T-helper 2 cell treated with Interferon-gamma antibody and Interleukin-4, amounts not matched to agents 100 ng/mL and 5 ng/mL, for 36 hours (primary cell): ENCODE data around the gene CES1. TPM values are rescaled to one million over a fixed set of nuclear protein-coding genes. Genes with fewer than 3 reads are reported as not detected.
"Not testable (repeated sequence)": the region's sequence is repeated elsewhere in the genome, so short reads cannot be mapped to it uniquely, and the experiment has no call there.

Source experiments
- intact Hi-C: fragments of 100-400 bp; cut with micrococcal nuclease; formaldehyde crosslinking; loops from one replicate; pipeline ENCODE4 v1.15.1; 2023
- total RNA-seq: library from RNA; stranded (reverse); gene quantifications from 2 replicates; pipeline ENCODE4 v1.2.3, GENCODE V29; 2022

Gene CES1
- total RNA-seq, result 0.48 TPM in 1 of 2 replicates, not detected in the other

DNA sequence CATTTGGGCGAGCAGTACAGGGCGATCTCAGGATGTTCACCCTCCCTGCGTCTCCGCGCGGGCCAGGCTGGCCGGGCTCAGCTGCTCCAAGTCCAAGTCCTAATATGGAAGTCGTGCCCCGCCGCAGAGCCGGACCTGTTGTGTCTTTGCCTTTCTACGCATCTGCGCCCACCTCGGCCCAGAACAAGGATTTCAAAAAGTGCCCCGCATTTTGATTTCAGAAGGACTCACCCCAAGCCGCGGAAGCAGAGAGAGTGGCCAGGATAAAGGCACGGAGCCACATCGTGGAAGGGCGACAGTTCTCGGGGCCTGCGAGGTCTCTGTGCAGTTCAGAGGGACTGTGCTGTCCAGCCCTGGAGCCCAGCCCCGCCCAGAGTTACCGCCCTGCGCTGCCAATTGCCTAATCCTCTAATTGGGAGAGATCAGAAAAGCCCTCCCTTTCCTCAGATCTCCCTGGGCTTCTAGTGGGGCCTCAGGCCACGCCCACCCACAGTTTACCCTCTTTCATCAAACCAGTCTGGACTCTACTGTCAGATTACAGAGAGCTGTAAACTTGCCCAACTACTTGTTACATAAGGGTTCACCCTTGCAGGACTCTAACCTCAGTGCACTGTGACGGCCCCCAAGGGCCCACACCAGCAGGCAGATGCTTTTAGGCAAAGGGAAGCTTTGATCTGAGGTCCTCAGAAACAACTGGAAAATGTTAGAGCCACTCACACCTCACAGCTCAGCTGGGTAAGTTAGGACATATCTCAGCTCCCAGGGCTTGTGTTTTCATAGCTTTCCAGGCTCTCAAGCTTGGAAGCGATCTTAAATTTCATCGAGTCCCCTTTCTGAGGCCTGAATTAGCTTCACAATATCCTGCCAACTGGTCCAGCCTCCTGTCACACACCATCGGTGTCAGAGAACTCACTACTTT is at the start of gene CES1:
TSS of gene CES1 (minus strand) at position 324 of the 919 bp plus-strand sequence. CDS start at position 283, 41 bp downstream.
- intact Hi-C loops, result no loop called here

DNA sequence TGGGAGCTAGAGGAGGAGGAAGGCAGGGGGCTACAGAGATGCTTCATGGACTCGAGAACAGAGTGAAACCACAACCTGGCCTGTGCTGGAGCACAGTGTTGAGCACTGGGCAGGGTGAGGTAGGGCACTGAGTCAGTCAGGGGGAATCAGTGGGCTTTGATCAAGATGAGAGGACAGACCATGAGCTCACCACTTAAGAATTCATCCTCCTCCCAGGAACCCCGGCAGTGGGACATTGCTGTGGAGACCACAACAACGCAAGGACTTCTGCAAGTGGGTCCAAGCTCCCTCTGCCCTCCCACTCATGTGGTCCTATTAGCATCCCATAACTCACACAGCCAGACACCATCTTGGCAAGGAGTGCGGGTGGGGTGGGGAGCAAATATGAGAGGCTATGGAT is 44.0 kb upstream of the CES1 start:
- intact Hi-C loops, result no loop called here

DNA sequence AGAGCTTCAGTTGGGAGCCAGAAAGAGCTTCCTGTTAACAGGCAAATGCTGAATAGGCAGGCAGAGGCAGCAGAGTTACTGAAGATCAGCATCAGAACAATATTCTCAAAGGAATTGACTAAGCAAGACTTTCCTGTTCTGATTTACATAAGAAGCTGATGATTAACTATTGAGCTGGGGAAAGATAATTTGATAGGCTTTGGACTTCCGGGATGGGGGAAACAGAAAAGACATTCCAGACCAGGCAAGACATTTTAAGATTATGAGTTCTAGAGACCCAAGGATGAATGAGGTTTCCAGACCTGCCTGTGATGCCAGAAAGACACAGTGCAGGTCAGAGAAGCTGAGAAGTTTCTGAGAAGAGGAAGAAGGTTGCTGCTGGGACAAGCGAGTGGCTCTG is 42.4 kb upstream of the CES1 start, which contains the start of gene CES5A:
TSS of gene CES5A (minus strand) at position 101 of the 400 bp plus-strand sequence. CDS start 152 bp downstream, outside the sequence.
- intact Hi-C loops, result no loop called here

DNA sequence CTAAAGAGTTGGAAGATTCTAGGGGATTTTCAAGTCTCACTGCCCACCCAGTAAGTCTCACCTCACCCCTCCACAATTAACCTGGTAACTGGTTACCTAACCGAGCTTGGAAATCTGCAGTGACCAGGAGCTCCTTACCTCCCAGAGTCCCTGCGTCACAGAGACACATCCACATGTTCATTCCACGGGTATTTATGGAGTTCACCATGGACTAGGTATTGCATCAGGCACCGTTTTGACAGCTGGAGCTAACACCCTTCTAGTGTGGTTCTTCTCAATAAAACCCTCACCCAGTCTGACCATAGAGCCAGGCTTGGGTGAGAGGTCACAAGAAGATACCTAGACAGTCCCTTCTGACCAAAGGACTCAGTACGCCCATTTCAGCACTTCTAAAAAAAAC is 40.2 kb upstream of the CES1 start:
- intact Hi-C loops, result no loop called here

DNA sequence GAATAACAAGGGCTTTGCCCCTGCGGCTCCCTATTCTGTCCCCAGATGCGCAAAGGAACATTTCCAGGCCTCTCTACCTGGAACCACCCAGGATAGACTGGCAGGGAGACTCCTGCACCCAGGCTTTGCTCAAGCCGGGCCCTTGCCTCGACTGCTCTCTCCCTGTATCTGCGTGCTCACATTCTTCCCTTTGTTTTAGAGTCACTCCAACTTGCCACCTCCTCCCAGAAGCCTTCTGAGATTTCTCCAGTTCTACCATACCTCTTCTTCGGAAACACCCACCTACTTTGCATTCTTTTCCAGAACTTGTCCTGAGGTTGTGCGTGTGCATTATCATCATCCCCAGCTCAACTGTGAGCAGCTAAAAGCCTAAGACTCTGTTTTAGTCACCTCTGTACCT is 39.2 kb upstream of the CES1 start:
- intact Hi-C loops, result no loop called here

DNA sequence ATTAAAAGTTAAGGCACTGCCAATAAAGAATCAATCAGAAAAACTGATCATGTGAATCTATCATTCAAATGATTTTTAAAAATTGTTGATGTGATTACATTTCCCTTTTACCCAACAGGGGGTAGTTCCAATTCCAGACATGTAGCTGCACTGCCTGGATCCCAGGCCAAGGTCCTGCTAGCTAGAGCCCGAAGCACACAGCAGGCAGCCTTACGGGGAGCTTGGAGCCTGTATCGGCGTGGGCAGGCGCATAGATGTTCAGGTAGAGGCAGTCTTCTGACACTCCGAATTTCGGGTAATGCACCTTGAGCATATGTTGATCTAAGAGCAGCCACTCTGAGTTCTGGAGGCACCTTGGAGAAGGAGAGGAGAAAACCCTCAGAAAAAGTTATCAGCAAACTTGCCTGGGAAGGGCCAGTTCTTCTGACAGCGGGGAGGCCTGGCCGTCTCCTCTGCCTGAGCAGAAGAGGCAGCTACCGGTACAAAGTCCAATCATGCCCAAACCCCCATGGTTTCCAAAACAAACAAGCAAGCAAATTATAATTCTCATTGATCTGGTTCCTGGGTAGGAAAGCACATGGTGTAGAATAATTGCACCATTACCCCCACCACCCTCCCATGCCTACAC is 38.6 kb upstream of the CES1 start:
- intact Hi-C loops, result no loop called here

DNA sequence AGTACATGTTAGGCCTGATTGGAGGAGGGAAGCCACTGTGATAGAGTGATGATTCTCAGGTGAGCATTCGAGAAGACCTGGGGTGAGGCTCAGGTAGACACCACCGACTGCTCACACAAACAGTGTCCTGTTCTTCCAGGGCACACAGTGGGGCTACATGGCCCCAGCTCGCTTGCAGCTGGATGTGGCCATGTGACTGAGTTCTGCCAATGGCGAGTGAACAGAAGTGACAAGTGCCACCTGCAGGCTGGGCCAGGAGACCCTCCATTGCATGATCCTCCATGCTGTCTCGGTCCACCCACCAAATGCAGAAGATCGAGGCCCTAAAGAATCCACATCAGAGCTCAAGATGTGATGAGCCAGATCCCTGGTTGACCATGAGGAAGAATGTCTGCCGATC is 36.1 kb upstream of the CES1 start:
- intact Hi-C loops, result no loop called here

DNA sequence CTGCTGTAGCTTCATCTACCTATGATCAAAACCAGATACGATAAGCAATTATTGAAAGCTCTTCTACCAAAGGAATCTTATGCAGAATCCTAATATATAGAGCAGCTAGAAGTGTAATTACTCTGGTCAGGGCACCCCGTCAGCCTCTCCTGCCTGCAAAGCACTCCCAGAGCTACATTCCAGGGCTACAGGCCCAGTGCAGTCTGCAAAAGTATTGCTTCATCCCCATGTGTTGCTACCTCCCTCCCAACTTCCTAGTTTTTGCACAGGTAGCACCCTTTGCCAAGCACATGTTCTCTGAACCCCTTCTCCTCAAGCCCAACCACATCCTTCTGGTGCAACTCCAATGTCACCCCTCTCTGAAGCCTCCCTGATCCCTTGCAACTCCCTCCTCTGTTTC is 35.2 kb upstream of the CES1 start:
- intact Hi-C loops, result no loop called here

DNA sequence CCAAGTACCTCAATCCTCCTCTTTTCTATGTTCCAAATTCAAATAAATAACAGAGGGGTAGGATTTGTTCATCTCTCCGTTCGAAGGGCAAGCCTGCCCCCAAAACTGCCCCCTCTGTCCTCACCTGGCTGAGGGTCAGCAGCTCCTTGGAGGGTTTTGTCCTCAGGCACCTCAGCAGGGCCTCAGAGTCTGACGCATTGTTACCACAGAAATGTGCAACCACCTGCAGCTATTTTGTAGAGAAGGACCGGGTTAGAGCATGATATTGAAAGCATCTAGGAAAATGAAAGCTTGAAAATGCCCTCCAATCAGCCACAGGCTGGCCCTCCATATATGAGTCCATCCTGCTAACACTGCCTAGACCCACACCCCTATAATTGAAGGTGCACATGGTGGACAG is 28.4 kb upstream of the CES1 start:
- intact Hi-C loops, result no loop called here

DNA sequence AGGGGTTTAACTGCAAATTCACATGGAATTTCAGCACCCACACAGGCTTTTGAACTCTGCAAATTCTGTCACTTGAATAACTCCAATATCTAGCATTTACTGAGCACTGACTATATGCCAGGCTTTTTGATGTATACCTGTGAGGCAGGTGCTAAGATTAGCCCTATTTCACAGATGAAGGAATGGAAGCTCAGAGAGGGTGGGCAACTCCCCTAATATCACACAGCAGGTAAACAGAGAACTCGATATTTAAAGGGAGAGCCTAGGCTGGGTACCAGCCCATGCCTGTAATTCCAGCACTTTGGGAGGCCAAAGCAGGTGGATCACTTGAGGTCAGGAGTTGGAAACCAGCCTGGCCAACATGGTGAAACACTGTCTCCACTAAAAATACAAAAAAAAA is 24.8 kb upstream of the CES1 start:
- intact Hi-C loops, result not testable (repeated sequence)

DNA sequence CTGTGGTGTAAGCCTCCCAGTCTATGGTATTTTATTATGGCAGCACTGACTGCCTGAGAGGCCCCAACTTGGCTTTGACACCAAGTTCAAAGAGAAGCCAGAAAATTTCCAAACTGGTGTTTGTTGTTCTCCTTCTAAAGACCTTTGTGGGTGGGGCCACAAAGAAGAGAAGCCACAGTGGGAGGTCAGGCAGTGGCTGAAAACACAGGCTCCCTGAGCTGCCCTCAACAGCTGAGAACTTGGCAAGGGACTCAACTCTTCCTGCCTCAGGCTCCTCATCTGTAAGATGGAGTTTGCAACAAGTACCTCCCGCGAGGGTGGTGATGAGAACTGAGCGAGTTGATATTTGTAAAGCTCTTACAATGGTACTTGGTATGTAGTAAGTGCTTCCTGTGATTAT is 24.1 kb upstream of the CES1 start:
- intact Hi-C loops, result no loop called here

DNA sequence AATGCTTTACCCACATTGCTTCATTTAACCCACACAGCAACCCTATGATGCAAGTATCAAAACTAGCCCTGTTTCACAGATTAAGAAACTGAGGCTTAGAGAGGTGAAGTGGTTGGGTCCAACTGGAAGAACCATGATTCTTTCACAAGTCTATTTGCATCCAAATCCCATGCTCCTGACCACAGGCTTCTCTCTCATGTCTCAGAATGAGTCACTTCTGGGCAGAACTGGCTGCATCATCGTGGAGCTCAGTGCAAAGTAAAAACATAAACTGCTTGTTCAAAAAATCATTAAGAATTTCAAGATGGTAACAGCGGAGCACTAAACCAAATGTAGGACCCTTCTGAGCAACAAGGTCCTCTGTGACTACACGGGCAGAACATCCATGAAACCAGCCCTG is 20.2 kb upstream of the CES1 start:
- intact Hi-C loops, result no loop called here

DNA sequence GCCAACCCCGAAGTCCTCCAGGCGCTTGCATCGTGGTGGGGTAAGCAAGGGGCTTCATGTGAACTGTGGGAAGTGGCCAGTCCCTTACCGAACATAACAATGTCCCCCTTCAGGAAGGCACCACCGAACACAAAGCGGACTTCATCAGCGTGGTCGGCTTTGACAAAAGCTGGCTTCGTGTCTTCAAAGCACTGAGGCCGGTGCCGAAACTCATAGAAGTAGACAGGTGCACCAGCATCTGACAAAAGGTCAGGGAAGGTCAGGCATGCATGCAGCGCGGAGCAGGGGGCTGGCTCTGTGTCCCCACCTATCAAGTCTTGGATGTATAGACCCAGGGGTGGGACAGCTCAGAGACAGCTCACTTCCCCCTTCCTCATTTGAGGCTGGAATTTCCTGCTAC is 16.6 kb upstream of the CES1 start:
- intact Hi-C loops, result no loop called here

DNA sequence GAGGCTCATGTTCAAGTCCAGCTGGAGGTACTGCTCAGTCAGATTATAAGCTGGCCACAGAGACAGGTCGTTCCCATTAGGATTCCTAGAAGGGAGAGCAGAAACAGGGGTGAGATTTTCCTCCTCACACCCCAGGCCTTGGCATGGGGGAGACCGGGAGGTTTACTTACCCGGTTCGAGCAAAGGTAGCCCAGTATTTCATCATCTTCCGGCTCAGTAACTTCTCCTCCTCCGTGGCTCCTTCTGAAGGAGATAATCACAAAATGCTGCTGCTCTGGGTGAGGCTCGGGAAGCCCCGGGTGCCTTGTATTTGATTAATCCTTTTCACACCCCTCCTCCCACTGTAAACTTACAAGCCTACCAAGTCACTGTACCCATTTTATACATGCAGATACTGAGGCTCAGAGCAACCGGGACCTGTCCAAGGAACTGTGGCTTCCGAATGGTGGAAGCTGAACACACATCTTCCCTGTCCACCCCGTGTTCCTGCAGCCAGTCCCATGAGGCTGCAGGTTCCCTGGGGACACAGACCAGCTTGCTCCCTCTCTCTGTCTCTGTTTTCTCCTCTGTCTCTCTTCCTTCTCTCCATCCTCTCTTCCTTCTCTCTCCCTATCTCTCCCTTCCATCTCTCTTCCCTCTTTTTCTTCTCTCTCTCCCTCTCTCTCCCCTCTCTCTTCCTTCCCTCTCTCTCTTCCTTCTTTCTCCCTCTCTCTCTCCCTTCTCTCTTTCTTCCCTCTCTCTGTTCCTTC is 13.9 kb upstream of the CES1 start:
- intact Hi-C loops, result no loop called here

DNA sequence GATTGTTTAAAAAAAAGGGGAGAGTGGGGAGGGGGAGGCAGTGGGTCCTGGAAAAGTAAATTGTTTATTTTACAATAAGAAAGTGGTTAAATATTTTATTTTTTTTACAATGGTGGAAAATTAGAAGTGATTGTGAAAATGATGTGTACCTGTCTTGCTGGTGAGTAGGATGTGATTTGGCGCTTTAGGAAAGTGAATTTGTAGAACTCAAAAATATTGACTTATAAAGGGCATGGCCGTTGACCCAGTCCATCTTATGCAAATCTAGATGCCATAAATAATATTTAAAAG is 10.2 kb upstream of the CES1 start:
- intact Hi-C loops, result no loop called here

DNA sequence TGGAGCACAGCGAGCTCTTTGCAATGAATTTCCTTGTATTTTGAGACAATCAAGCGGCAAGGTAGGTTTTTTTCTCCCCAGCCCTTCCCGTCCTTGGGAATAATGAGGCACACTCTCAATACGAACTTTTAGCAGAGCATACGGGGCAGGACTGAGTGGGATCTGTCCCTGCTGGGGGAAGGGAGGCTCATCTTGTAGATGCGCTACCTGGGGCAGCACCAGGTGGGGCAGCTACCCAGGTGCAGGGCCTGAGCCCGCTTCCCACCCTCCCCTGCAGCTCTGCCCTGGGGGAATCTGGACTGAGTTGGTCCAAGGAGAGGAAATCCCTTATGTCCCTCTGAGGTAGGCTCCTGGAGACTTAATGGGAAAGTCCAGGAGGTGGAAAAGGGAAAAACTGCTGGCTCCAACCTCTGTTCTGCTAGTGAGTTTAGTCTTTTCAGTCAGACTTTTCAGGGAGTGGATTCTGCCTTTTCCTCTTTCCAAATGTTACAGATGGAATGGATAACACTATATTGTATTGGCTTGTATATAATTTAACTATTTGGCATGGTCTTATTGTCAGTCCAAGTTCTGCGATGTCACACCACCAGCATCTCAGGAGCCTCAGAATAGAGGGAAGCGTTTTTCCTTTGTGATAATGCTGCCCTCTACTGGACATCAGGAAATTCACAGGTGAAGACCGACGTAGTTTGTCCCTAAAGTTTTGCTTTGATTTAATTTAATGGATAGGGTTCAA is 9.6 kb upstream of the CES1 start:
- intact Hi-C loops, result loop anchor here (1.0 kb wide), 2 partner anchors 130 to 377 kb away; no protein-coding TSS in a partner anchor

DNA sequence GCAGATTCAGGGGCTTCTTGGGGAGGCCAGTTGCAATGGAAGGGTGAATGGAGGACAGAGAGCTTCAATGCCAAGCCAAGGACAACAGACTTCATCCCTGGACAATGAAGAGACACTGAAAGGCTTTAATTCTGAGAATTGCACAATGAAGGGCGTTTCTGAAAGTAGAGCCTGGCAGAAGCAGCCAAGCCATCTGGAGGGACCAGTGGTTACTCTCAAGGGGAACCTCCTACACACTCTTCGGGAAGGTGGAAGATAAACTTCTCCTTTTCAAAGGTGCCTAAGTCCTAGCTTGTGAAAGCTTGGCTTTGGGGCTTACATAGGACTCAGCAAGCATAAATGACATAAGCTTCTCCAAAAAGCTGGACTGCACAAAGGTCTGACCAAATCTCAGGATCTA is 6.2 kb upstream of the CES1 start:
- intact Hi-C loops, result no loop called here

DNA sequence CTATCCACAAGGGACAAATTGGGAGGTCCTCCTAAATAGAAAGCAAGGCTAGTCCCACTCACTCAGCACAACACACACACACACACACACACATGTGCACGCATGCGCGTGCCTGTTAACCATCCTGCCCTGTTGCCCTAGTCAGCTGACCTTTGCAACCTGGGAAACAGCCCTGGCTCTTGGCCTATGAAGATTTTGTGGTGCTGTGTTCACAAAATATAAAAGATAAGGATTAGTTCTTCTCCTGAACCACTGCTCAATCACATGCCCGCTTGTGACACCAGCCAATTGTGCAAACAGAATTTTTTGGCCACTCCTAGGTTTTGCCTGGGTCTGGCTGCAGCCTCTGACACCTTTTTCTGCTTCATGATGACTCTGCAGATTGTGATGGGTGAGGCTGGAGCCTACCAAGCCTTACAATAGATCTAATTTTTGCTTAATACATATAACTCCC is 3.3 kb upstream of the CES1 start:
- intact Hi-C loops, result no loop called here

DNA sequence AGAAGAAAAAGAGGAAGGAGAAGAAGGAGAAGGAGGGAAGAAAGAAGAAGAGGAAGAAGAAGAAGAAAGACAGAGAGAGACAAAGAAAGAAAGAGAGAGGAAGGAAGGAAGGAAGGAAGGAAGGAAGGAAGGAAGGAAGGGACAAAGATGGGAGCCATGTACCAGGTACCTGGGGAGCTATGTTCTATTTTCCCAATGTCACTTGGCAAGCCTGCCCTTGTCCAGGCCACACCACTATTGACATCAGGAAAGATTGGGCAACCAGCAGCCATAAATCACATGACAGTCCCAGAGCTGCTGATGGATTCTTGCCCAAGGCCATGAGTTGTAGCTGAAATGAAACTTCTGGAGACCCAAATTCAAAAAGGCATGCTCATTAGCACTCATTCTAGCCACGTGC is 2.7 kb upstream of the CES1 start:
- intact Hi-C loops, result no loop called here

DNA sequence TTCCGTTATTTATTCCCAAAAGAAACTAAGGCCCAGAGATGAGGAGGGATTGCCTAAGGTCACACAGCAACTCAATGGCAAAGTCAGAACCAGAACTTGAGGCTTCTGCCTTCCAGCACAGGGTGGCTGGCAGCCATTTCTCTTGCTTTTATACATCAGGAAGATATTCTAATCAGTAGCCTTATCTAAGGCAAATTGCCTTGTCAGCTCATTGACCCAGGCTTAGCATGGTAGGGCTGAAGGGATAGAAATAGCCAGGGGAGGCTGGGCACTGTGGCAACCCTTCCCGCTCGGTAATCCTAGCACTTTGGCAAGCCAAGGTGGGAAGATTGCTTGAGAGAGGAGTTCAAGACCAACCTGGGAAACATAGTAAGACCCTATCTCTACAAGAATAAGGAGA is 2.3 kb upstream of the CES1 start:
- intact Hi-C loops, result not testable (repeated sequence)

DNA sequence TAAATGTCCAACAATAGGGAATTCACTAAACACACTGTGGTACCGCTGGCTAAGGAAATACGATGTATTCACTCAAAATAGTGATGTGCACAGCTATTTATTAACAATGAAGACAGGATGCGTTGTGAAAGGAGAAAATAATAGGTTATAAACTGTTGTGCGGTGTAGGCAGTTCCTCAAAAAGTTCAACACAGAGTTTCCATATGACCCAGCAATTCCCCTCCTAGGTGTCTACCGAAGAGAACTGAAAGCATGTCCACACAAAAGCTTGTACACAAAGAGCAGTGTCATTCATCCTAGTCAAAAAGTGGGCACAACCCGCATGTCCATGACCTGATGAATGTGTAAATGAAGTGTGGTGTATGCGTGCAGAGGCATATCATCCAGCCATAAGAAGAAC is 1.2 kb upstream of the CES1 start:
- intact Hi-C loops, result no loop called here

DNA sequence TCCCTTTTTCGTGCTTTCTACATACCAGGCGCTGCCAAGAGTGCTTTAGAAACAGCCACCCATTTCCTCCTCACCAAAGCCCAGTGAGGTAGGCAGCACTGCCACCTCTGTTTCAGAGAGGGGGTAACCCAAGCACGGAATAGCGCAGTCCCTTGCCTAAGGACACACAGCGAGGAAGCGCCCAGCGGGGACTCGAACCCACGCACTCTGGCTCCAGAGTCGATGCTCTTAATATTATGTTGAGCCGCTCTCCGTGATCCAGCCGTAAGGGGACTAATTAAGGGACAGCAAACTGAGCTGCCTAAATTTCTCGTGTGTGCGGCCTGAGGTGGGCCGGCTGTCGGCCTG is 497 bp downstream of the CES1 start:
- intact Hi-C loops, result no loop called here
